H1 (cell line): ENCODE results near the gene SPTBN1. TPM values are rescaled to one million over a fixed set of nuclear protein-coding genes. Genes with fewer than 3 reads are reported as not detected.

Experiments used
- CTCF ChIA-PET: fragments of 300-600 bp; sonication (Branson Sonifier 250); formaldehyde crosslinking; loops from one replicate; lab custom pipeline; 2021; ENCODE audit not compliant: partially characterized antibody; lab: Charles Lee
- POLR2A ChIA-PET: fragments of 300-600 bp; sonication (Branson Sonifier 250); formaldehyde crosslinking; loops from one replicate; lab custom pipeline; 2021; ENCODE audit warnings: inconsistent platforms; ENCODE audit not compliant: partially characterized antibody; lab: Charles Lee
- DNase-seq, 2 experiments: peaks; one replicate each; pipeline versions ENCODE4 v3.0.0 to v3.0.0-alpha.2; 2010 to 2022; ENCODE audit warnings: low spot score in 2 of 2, low read depth in 1 of 2, mixed read lengths in 1 of 2
- FAIRE-seq: peaks from 2 replicates; lab custom pipeline; 2011; peaks lifted over from hg19 to GRCh38; lab: Jason Lieb, UNC
- H2AFZ ChIP-seq: 2 replicates; pipeline ENCODE4 v1.8.1; 2012; ENCODE audit warnings: low read length, inconsistent platforms
- H2AK5ac ChIP-seq: 2 replicates; pipeline ENCODE4 v1.6.1; 2013; ENCODE audit warnings: low read depth, low read length
- H2BK120ac ChIP-seq: replicated peaks from 2 replicates; pipeline ENCODE3; 2013; ENCODE audit warnings: low read depth, low read length, inconsistent platforms
- H2BK12ac ChIP-seq: 2 replicates; pipeline ENCODE4 v1.6.1; 2013; ENCODE audit warnings: low read depth, low read length
- H2BK15ac ChIP-seq: 2 replicates; pipeline ENCODE4 v1.6.1; 2013; ENCODE audit warnings: low read length
- H2BK20ac ChIP-seq: 2 replicates; pipeline ENCODE4 v1.6.1; 2013; ENCODE audit warnings: low read length
- H2BK5ac ChIP-seq: 2 replicates; pipeline ENCODE4 v1.6.1; 2013; ENCODE audit warnings: low read depth, low read length
- H3K14ac ChIP-seq: 2 replicates; pipeline ENCODE4 v1.6.1; 2013; ENCODE audit warnings: inconsistent platforms; ENCODE audit not compliant: insufficient read length
- H3K18ac ChIP-seq: 2 replicates; pipeline ENCODE4 v1.6.1; 2013; ENCODE audit warnings: low read length; ENCODE audit errors: extremely low read depth
- H3K23ac ChIP-seq: 2 replicates; pipeline ENCODE4 v1.6.1; 2013; ENCODE audit warnings: inconsistent platforms; ENCODE audit not compliant: insufficient read length
- H3K23me2 ChIP-seq: 2 replicates; pipeline ENCODE4 v1.6.1; 2013; ENCODE audit warnings: low read depth, low read length
- H3K27ac ChIP-seq: 2 replicates; pipeline ENCODE4 v1.6.1; 2011; ENCODE audit warnings: low read depth, low read length, inconsistent platforms
- H3K27me3 ChIP-seq, 4 experiments: replicated peaks in 1 of 4; 1 replicate in 1 of 4; 2 replicates in 3 of 4; pipeline versions ENCODE4 v1.6.1 to v1.8.1; 2011 to 2013; ENCODE audit warnings: low read length in 3 of 4, mild to moderate bottlenecking in 3 of 4, inconsistent platforms in 2 of 4, mixed read lengths in 2 of 4, moderate library complexity in 1 of 4; ENCODE audit not compliant: control insufficient read depth in 3 of 4, insufficient read depth in 3 of 4; ENCODE audit errors: extremely low read depth in 1 of 4
- H3K36me3 ChIP-seq, 4 experiments: 2 replicates each; pipeline versions ENCODE4 v1.6.1 to v1.8.1; 2011 to 2013; ENCODE audit warnings: mild to moderate bottlenecking in 4 of 4, low read length in 3 of 4, moderate library complexity in 2 of 4, control low read depth in 1 of 4, inconsistent platforms in 1 of 4; ENCODE audit not compliant: insufficient read depth in 4 of 4, control insufficient read depth in 2 of 4
- H3K4ac ChIP-seq: replicated peaks from 2 replicates; pipeline ENCODE3; 2013; ENCODE audit warnings: low read length, low read depth, mixed read lengths, inconsistent platforms; ENCODE audit not compliant: insufficient read length
- H3K4me1 ChIP-seq, 4 experiments: replicated peaks in 1 of 4; 1 replicate in 1 of 4; 2 replicates in 3 of 4; pipeline versions ENCODE4 v1.6.1 to v1.8.1; 2011 to 2013; ENCODE audit warnings: low read length in 3 of 4, inconsistent platforms in 2 of 4, mixed read lengths in 1 of 4; ENCODE audit not compliant: insufficient read depth in 4 of 4, control insufficient read depth in 3 of 4
- H3K4me2 ChIP-seq, 2 experiments: 2 replicates each; pipeline versions ENCODE4 v1.6.1 to v1.8.1; 2011 to 2013; ENCODE audit warnings: low read depth in 2 of 2, low read length in 2 of 2, control low read depth in 1 of 2, inconsistent platforms in 1 of 2, mild to moderate bottlenecking in 1 of 2; ENCODE audit not compliant: insufficient read depth in 1 of 2
- H3K4me3 ChIP-seq, 4 experiments: fragments of 200-600, 300-600 bp in 1 of 4; sonication (generic), shearing (Covaris generic), sonication (Bioruptor Twin) in 1 of 4; 2 replicates each; pipeline versions ENCODE4 v1.5.1 to v1.8.1; 2011 to 2016; ENCODE audit warnings: low read length in 4 of 4, low read depth in 3 of 4, control low read depth in 2 of 4, inconsistent platforms in 2 of 4, mild to moderate bottlenecking in 2 of 4, mixed read lengths in 1 of 4, moderate library complexity in 1 of 4; ENCODE audit not compliant: insufficient read depth in 2 of 4; ENCODE audit errors: extremely low read depth in 1 of 4
- H3K56ac ChIP-seq: replicated peaks from 2 replicates; pipeline ENCODE3; 2013; ENCODE audit warnings: low read depth, mild to moderate bottlenecking, mixed read lengths, low read length, inconsistent platforms; ENCODE audit not compliant: insufficient read length
- H3K79me1 ChIP-seq: 2 replicates; pipeline ENCODE4 v1.6.1; 2013; ENCODE audit warnings: low read depth, low read length, control low read depth
- H3K79me2 ChIP-seq, 2 experiments: 2 replicates each; pipeline versions ENCODE4 v1.6.1 to v1.8.1; 2012 to 2013; ENCODE audit warnings: low read length in 2 of 2, mild to moderate bottlenecking in 2 of 2, inconsistent platforms in 1 of 2; ENCODE audit not compliant: insufficient read depth in 2 of 2, control insufficient read depth in 1 of 2
- H3K9ac ChIP-seq, 4 experiments: replicated peaks in 1 of 4; 1 replicate in 1 of 4; 2 replicates in 3 of 4; pipeline versions ENCODE4 v1.6.1 to v1.8.1; 2011 to 2013; ENCODE audit warnings: low read depth in 3 of 4, low read length in 3 of 4, control low read depth in 2 of 4, mild to moderate bottlenecking in 2 of 4, moderate library complexity in 2 of 4, inconsistent platforms in 1 of 4; ENCODE audit errors: extremely low read depth in 1 of 4
- H3K9me3 ChIP-seq, 2 experiments: 2 replicates each; pipeline versions ENCODE4 v1.6.1 to v1.8.1; 2012 to 2013; ENCODE audit warnings: mild to moderate bottlenecking in 2 of 2, moderate library complexity in 2 of 2, control low read depth in 1 of 2, inconsistent platforms in 1 of 2, low read depth in 1 of 2, low read length in 1 of 2, mixed read lengths in 1 of 2; ENCODE audit not compliant: insufficient read depth in 2 of 2
- H4K20me1 ChIP-seq, 2 experiments: replicated peaks in 1 of 2; 2 replicates each; pipeline versions ENCODE3 to v1.8.1; 2011 to 2013; ENCODE audit warnings: inconsistent platforms in 2 of 2, low read length in 2 of 2, mild to moderate bottlenecking in 1 of 2; ENCODE audit not compliant: insufficient read depth in 2 of 2, control insufficient read depth in 1 of 2
- H4K5ac ChIP-seq: 2 replicates; pipeline ENCODE4 v1.6.1; 2013; ENCODE audit warnings: low read length, low read depth, mixed read lengths, inconsistent platforms; ENCODE audit not compliant: insufficient read length
- H4K8ac ChIP-seq: 2 replicates; pipeline ENCODE4 v1.8.0; 2013; ENCODE audit warnings: mild to moderate bottlenecking, moderate library complexity, low read length, inconsistent platforms; ENCODE audit not compliant: insufficient read depth; ENCODE audit errors: extremely low read depth
- H4K91ac ChIP-seq: replicated peaks from 2 replicates; pipeline ENCODE3; 2013; ENCODE audit warnings: low read length, mixed read lengths, inconsistent platforms; ENCODE audit not compliant: insufficient read length
- CEBPB ChIP-seq: IDR thresholded peaks from 2 replicates; pipeline ENCODE4 v1.6.1; 2012; ENCODE audit warnings: low read depth, low read length
- NRF1 ChIP-seq: IDR thresholded peaks from 2 replicates; pipeline ENCODE4 v1.6.1; 2011; ENCODE audit warnings: mild to moderate bottlenecking, low read depth, low read length, improper control_type of control experiment
- RNF2 ChIP-seq: fragments of 200-900, 300-1000 bp; sonication (generic); IDR thresholded peaks from 2 replicates; pipeline ENCODE4 v1.7.1; 2016; ENCODE audit warnings: borderline replicate concordance, low read depth, mild to moderate bottlenecking, antibody characterized with exemption, low read length; ENCODE audit not compliant: poor library complexity, severe bottlenecking; ENCODE audit errors: missing control alignments
- WGBS, 2 experiments: shearing (Covaris generic) in 1 of 2; methylation state at CpG; one replicate each; pipeline versions ENCODE4 v1.1.6 to v1.1.7; 2013 to 2015; ENCODE audit warnings: low lambda C conversion rate in 2 of 2, mixed read lengths in 2 of 2, inconsistent platforms in 1 of 2, low coverage in 1 of 2, missing lambda C conversion rate in 1 of 2; ENCODE audit not compliant: insufficient replicate concordance in 2 of 2, insufficient coverage in 1 of 2, insufficient read length in 1 of 2; ENCODE audit errors: extremely low coverage in 1 of 2, missing lambda C conversion rate in 1 of 2; 5-methylcytosine and 5-hydroxymethylcytosine counted together
- polyA plus RNA-seq, 7 experiments: library from polyadenylated mRNA; depleted of rRNA in 3 of 7; stranded (reverse) in 5 of 7; unstranded in 2 of 7; fragments of >200 nt in 5 of 7; fragments of 200-250 nt in 2 of 7; gene quantifications; 1 replicate in 5 of 7; 2 replicates in 1 of 7; 4 replicates in 1 of 7; pipeline versions ENCODE4 v1.2.1 to v1.2.3, GENCODE V29; 2011 to 2013; ENCODE audit warnings: missing spikeins in 2 of 7, mixed read lengths in 2 of 7
- total RNA-seq: library from RNA; stranded (reverse); fragmentation: NEBNext Ultra II Directional; extraction: Animal tissue kit (Norgen Biotek cat#: 25700); gene quantifications from 2 replicates; pipeline ENCODE4 v1.2.1, GENCODE V29; 2021

SPTBN1 gene
- total and polyA plus RNA-seq, 2 of the 8 experiments (the other 6 are each of a cell fraction or from before 2014, with no cell fraction given) = 31.8 to 180 TPM

DNA sequence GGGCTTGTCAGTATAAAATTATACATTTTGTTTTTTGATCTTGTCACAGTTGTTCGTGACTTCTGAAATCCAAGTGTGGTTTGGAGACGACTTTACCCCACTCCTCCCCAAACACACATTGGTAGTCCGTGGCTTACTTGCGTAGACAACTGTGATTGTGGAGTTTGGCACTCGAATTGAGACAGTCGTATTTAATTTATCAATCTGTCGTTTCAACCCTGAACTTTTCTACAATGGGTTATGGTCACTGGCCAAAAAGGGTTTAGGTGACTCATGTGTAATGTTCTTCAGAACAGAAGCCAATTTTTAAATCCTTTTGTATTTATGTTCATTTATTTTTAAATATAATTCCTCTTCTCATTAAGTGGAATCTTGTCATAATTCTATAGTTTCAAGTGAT is 129.9 kb downstream of the SPTBN1 start:
- ChIA-PET CTCF (interaction anchor here (0.6 to 1.2 kb wide), 3 partner anchors 9 to 83 kb away, joined by 3 read pairs; no protein-coding TSS in a partner anchor), POLR2A (interaction anchor here (1.2 kb wide), 1 partner anchor 27 kb away, joined by 5 read pairs; no protein-coding TSS in a partner anchor)
- DNase-seq (no peak), FAIRE-seq (no peak)
- no peaks in the 10 kb centered on the region for H3K27me3 ChIP-seq
- H4K20me1 ChIP-seq = peaks cover 18 to 22% of the 10 kb centered on the region in 2 experiments
- H3K56ac ChIP-seq = no peak overlapping the region
- H3K9me3 ChIP-seq = no peaks in the 10 kb centered on the region
- H3K27ac ChIP-seq = no peak overlapping the region
- H3K18ac ChIP-seq = no peak overlapping the region
- no peak overlapping the region for H3K4me2 ChIP-seq
- no peak overlapping the region for H2AK5ac ChIP-seq
- H3K14ac ChIP-seq = no peak overlapping the region
- peaks cover 11 to 100% of the 10 kb centered on the region in 2 experiments; a peak in 3 of 4 replicates for H3K79me2 ChIP-seq
- H3K23ac ChIP-seq = no peak overlapping the region
- peaks cover 7% of the 10 kb centered on the region; the same call in 1 of the 2 replicates for H3K79me1 ChIP-seq
- TF ChIP-seq CEBPB = no peak
- TF ChIP-seq RNF2 = no peak
- no peak for TF ChIP-seq NRF1
- H2BK5ac ChIP-seq = no peak overlapping the region
- peaks cover 2 to 17% (median 11%) of the 10 kb centered on the region in 4 experiments; a peak in 6 of 7 replicates for H3K4me1 ChIP-seq
- no peak overlapping the region for H3K4ac ChIP-seq
- no peak overlapping the region for H2AFZ ChIP-seq
- no peak overlapping the region for H4K5ac ChIP-seq
- H3K9ac ChIP-seq = no peak overlapping the region
- H2BK120ac ChIP-seq = no peak overlapping the region
- H3K4me3 ChIP-seq = no peak overlapping the region
- no peak overlapping the region for H2BK15ac ChIP-seq
- no peak overlapping the region for H2BK12ac ChIP-seq
- no peak overlapping the region for H2BK20ac ChIP-seq
- WGBS, 2 experiments = 92% methylated on average over 7 of the region's 7 CpGs; no CpG with 5 or more reads in 1 of the 2 experiments
- no peak overlapping the region for H4K8ac ChIP-seq
- no peaks in the 10 kb centered on the region for H3K23me2 ChIP-seq
- no peak overlapping the region for H4K91ac ChIP-seq
- no peaks in the 10 kb centered on the region for H3K36me3 ChIP-seq
